HCT116 (cell line): ENCODE data around the gene RXYLT1. TPM values are rescaled to one million over a fixed set of nuclear protein-coding genes. Genes with fewer than 3 reads are reported as not detected.
"Not testable (repeated sequence)": the region's sequence is repeated elsewhere in the genome, so short reads cannot be mapped to it uniquely, and the experiment has no call there.

Experiments
- ATAC-seq: fragments of 200-7000 bp; cut with Tn5 transposase; 2 replicates; pipeline ENCODE4 v1.9.1; 2020; ENCODE audit warnings: mild to moderate bottlenecking, moderate library complexity
- BruUV-seq: library from RNA; stranded (reverse); fragments of 400-500 nt; replicated peaks from 2 replicates; lab custom pipeline; 2021; lab: Mats Ljungman, UMichigan
- CTCF ChIA-PET: fragments of 300-600 bp; sonication (Branson Sonifier 250); formaldehyde crosslinking; loops from one replicate; lab custom pipeline; 2021; ENCODE audit warnings: antibody characterized with exemption; lab: Charles Lee
- POLR2A ChIA-PET: fragments of 300-600, 350-600 bp; sonication (Branson Sonifier 250); formaldehyde crosslinking; loops from one replicate; lab custom pipeline; 2021; ENCODE audit warnings: antibody characterized with exemption; lab: Charles Lee
- RAD21 ChIA-PET, 2 experiments: fragments of 300-600 bp; sonication (Branson Sonifier 250); formaldehyde crosslinking; loops; one replicate each; lab custom pipeline; 2023; ENCODE audit warnings: low total read pairs in 2 of 2; ENCODE audit not compliant: uncharacterized antibody in 2 of 2, unreplicated experiment in 2 of 2, low non-redundant PET in 1 of 2; lab: Charles Lee
- DNase-seq: peaks from one replicate; pipeline ENCODE4 v3.0.0-alpha.2; 2010; ENCODE audit warnings: low read depth, low spot score
- H2AFZ ChIP-seq: fragments of 200-600 bp; shearing (Covaris generic), sonication (generic); 2 replicates; pipeline ENCODE4 v1.6.1; 2017; ENCODE audit warnings: low read depth, mixed run types, mixed read lengths, antibody characterized with exemption, low read length; ENCODE audit not compliant: poor library complexity, severe bottlenecking
- H3K27ac ChIP-seq: 2 replicates; pipeline ENCODE4 v1.5.1; 2012; ENCODE audit warnings: low read depth, low read length
- H3K27me3 ChIP-seq: fragments of 200-600 bp; sonication (generic); 2 replicates; pipeline ENCODE4 v1.6.1; 2016; ENCODE audit warnings: mixed run types, low read length, mixed read lengths; ENCODE audit not compliant: insufficient read depth
- H3K36me3 ChIP-seq, 2 experiments: fragments of 200-500 bp in 1 of 2; fragments of 200-600 bp in 1 of 2; sonication (Bioruptor generic) in 1 of 2; sonication (generic) in 1 of 2; 2 replicates each; pipeline versions ENCODE4 v1.5.1 to v1.6.1; 2014 to 2016; ENCODE audit warnings: low read length in 2 of 2, inconsistent platforms in 1 of 2, mixed read lengths in 1 of 2, mixed run types in 1 of 2; ENCODE audit not compliant: insufficient read depth in 2 of 2, control insufficient read depth in 1 of 2
- H3K4me1 ChIP-seq, 2 experiments: fragments of 200-600 bp in 1 of 2; sonication (generic) in 1 of 2; 2 replicates each; pipeline versions ENCODE4 v1.5.1 to v1.6.1; 2012 to 2017; ENCODE audit warnings: low read length in 2 of 2, inconsistent platforms in 1 of 2, mild to moderate bottlenecking in 1 of 2, mixed read lengths in 1 of 2, mixed run types in 1 of 2, moderate library complexity in 1 of 2; ENCODE audit not compliant: insufficient read depth in 2 of 2, control insufficient read depth in 1 of 2
- H3K4me2 ChIP-seq: fragments of 200-600 bp; sonication (generic); 2 replicates; pipeline ENCODE4 v1.6.1; 2017; ENCODE audit warnings: mixed run types, low read length, mixed read lengths
- H3K4me3 ChIP-seq, 2 experiments: fragments of 200-600 bp in 1 of 2; sonication (generic) in 1 of 2; replicated peaks in 1 of 2; 2 replicates each; pipeline ENCODE4 v1.5.1; 2011 to 2016; ENCODE audit warnings: low read length in 2 of 2, control low read depth in 1 of 2, low read depth in 1 of 2, mild to moderate bottlenecking in 1 of 2, mixed read lengths in 1 of 2, mixed run types in 1 of 2
- H3K79me2 ChIP-seq: fragments of 200-600 bp; sonication (generic); 2 replicates; pipeline ENCODE4 v1.6.1; 2017; ENCODE audit warnings: mild to moderate bottlenecking, mixed run types, low read length, moderate library complexity, mixed read lengths; ENCODE audit not compliant: insufficient read depth
- H3K9ac ChIP-seq: fragments of 200-600 bp; sonication (generic); 2 replicates; pipeline ENCODE4 v1.6.1; 2016; ENCODE audit warnings: low read length, mixed read lengths
- H3K9me2 ChIP-seq: fragments of 200-600 bp; sonication (generic), shearing (Covaris generic); 2 replicates; pipeline ENCODE4 v1.6.1; 2017; ENCODE audit warnings: mixed run types, mild to moderate bottlenecking, moderate library complexity; ENCODE audit not compliant: insufficient read depth
- H3K9me3 ChIP-seq, 2 experiments: fragments of 200-500 bp in 1 of 2; fragments of 200-600 bp in 1 of 2; sonication (Bioruptor generic) in 1 of 2; sonication (generic) in 1 of 2; 2 replicates each; pipeline ENCODE4 v1.6.1; 2014 to 2017; ENCODE audit warnings: low read length in 2 of 2, mixed read lengths in 2 of 2, inconsistent platforms in 1 of 2, low read depth in 1 of 2, mild to moderate bottlenecking in 1 of 2, mixed run types in 1 of 2, moderate library complexity in 1 of 2; ENCODE audit not compliant: control insufficient read depth in 1 of 2, insufficient read depth in 1 of 2
- H4K20me1 ChIP-seq: fragments of 200-600 bp; sonication (generic), shearing (Covaris generic); 2 replicates; pipeline ENCODE4 v1.6.1; 2017; ENCODE audit warnings: mixed run types, mild to moderate bottlenecking, moderate library complexity; ENCODE audit not compliant: insufficient read depth
- intact Hi-C: fragments of 100-400 bp; cut with micrococcal nuclease; formaldehyde crosslinking; loops from 2 replicates; pipeline ENCODE4 v1.10.0; 2022
- total RNA-seq: library from RNA; stranded (reverse); gene quantifications from one replicate; pipeline ENCODE4 v1.2.1, GENCODE V29; 2021; ENCODE audit not compliant: unreplicated experiment

Gene RXYLT1
- total RNA-seq, 1 experiment from 2014 or later, result 23.0 TPM

GRCh38 chr12:63741431-63741830 lies 38.3 kb upstream of the RXYLT1 start:
- DNase-seq, H3K9ac ChIP-seq, POLR2A ChIA-PET, BruUV-seq, H2AFZ ChIP-seq, H4K20me1 ChIP-seq, H3K9me3 ChIP-seq, ATAC-seq, H3K36me3 ChIP-seq, H3K27me3 ChIP-seq, intact Hi-C loops, CTCF ChIA-PET, H3K4me3 ChIP-seq, H3K79me2 ChIP-seq, RAD21 ChIA-PET, H3K4me1 ChIP-seq, H3K4me2 ChIP-seq, H3K27ac ChIP-seq, H3K9me2 ChIP-seq: not testable (repeated sequence)

- intact Hi-C loops, H3K4me1 ChIP-seq, H3K4me2 ChIP-seq, H3K27ac ChIP-seq, H3K4me3 ChIP-seq, DNase-seq, H4K20me1 ChIP-seq, H3K9ac ChIP-seq, H3K79me2 ChIP-seq, BruUV-seq, H3K9me2 ChIP-seq, H2AFZ ChIP-seq, H3K27me3 ChIP-seq, H3K36me3 ChIP-seq, POLR2A ChIA-PET, ATAC-seq, H3K9me3 ChIP-seq, RAD21 ChIA-PET, CTCF ChIA-PET: not testable (repeated sequence)
Measured at GRCh38 chr12:63744110-63744509, 35.6 kb upstream of the RXYLT1 start.

GRCh38 chr12:63746470-63746869 lies 33.2 kb upstream of the RXYLT1 start:
- H3K9me2 ChIP-seq, intact Hi-C loops, ATAC-seq, CTCF ChIA-PET, H3K4me2 ChIP-seq, H3K27me3 ChIP-seq, H2AFZ ChIP-seq, RAD21 ChIA-PET, H3K9ac ChIP-seq, BruUV-seq, H3K27ac ChIP-seq, H4K20me1 ChIP-seq, H3K4me3 ChIP-seq, POLR2A ChIA-PET, H3K9me3 ChIP-seq, H3K4me1 ChIP-seq, H3K79me2 ChIP-seq, DNase-seq, H3K36me3 ChIP-seq: not testable (repeated sequence)

GRCh38 chr12:63747136-63747535 lies 32.6 kb upstream of the RXYLT1 start:
- H3K9me3 ChIP-seq, CTCF ChIA-PET, DNase-seq, intact Hi-C loops, H3K9me2 ChIP-seq, H3K4me2 ChIP-seq, H3K36me3 ChIP-seq, POLR2A ChIA-PET, ATAC-seq, RAD21 ChIA-PET, H3K79me2 ChIP-seq, H4K20me1 ChIP-seq, H3K4me3 ChIP-seq, H3K27ac ChIP-seq, H3K27me3 ChIP-seq, H2AFZ ChIP-seq, H3K4me1 ChIP-seq, H3K9ac ChIP-seq, BruUV-seq: not testable (repeated sequence)
